Measurements from ENCODE around the gene CDH23. TPM values are rescaled to one million over a fixed set of nuclear protein-coding genes. Genes with fewer than 3 reads are reported as not detected.

CDH23 gene
- total and polyA plus RNA-seq, 10 of the 15 experiments (the other 5 are each of a cell fraction or from before 2014, with no cell fraction given): 0.09 to 0.40 (median 0.15) TPM; not detected in 1

- ATAC-seq: no peak
Measured at GRCh38 chr10:71575451-71575850, 178.7 kb downstream of the CDH23 start.

More at GRCh38 chr10:71575451-71575850, 178.7 kb downstream of the CDH23 start:
- no peaks in the 10 kb centered on the region for H3K9me3 ChIP-seq (replicated peaks; ENCODE audit: control insufficient read depth, insufficient read depth, low read length)
- RAD21 ChIA-PET (ENCODE audit: unreplicated experiment): no interaction called here
- BruUV-seq (replicated peaks): no TSS peak
- no peaks in the 10 kb centered on the region for H3K79me2 ChIP-seq (ENCODE audit: control insufficient read depth, insufficient read depth, low read length)
- no peak overlapping the region for H3K4me3 ChIP-seq
- H3K4me2 ChIP-seq (ENCODE audit: control insufficient read depth, insufficient read depth): no peak overlapping the region
- intact Hi-C loops (cut with micrococcal nuclease; ENCODE audit: unreplicated experiment) (no loop called here), in situ Hi-C loops (cut with MboI) (no loop called here)
- SMC1A ChIA-PET (ENCODE audit: uncharacterized antibody, unreplicated experiment): interaction anchor here (1.2 kb wide), 1 partner anchor 89 kb away, joined by 5 read pairs; no protein-coding TSS in a partner anchor
- H3K4me1 ChIP-seq (ENCODE audit: control insufficient read depth, insufficient read depth, low read length): no peaks in the 10 kb centered on the region
- TF ChIP-seq LARP7 (IDR thresholded peaks at IDR 0.05) (no peak), NFYA (IDR thresholded peaks at IDR 0.05; ENCODE audit: borderline replicate concordance, low read depth, low read length) (no peak), SMC3 (IDR thresholded peaks at IDR 0.05; ENCODE audit: borderline replicate concordance, low read length) (no peak), BRCA1 (IDR thresholded peaks at IDR 0.05; ENCODE audit: low read depth, low read length) (no peak), CHD4 (IDR thresholded peaks at IDR 0.05) (no peak), PRDM15 (CRISPR knock-in tag; IDR thresholded peaks at IDR 0.05) (no peak), CEBPZ (IDR thresholded peaks at IDR 0.05; ENCODE audit: low read depth, low read length) (no peak), TCF3 (IDR thresholded peaks at IDR 0.05; ENCODE audit: borderline replicate concordance, insufficient read depth, low read depth, low read length) (no peak)
- no peak for DNase-seq (ENCODE audit: low read depth, low spot score)
- WGBS (ENCODE audit: insufficient coverage, insufficient replicate concordance, low lambda C conversion rate, missing lambda C conversion rate): 43% methylated on average over 14 of the region's 14 CpGs
- H3K27ac ChIP-seq (ENCODE audit: control insufficient read depth, insufficient read depth): no peak overlapping the region
- H4K20me1 ChIP-seq (ENCODE audit: control insufficient read depth, insufficient read depth): no peaks in the 10 kb centered on the region
- H2AFZ ChIP-seq (ENCODE audit: control insufficient read depth, low read depth, low read length): no peak overlapping the region
- FAIRE-seq: no peak
- CTCF ChIA-PET: interaction anchor here (1.6 kb wide), 1 partner anchor 291 kb away, joined by 3 read pairs; no protein-coding TSS in a partner anchor
- POLR2A ChIA-PET: no interaction called here
- no peak overlapping the region for H3K9ac ChIP-seq (ENCODE audit: control insufficient read depth, insufficient read depth, low read length)
- H3K27me3 ChIP-seq (replicated peaks in 1 of 2; ENCODE audit: control insufficient read depth in 2 of 2, insufficient read depth in 2 of 2, low read length in 1 of 2): peaks cover 0 to 3% of the 10 kb centered on the region in 2 experiments; a peak in 2 of 4 replicates
- H3K36me3 ChIP-seq (ENCODE audit: control insufficient read depth in 2 of 2, insufficient read depth in 2 of 2, low read length in 1 of 2): no peaks in the 10 kb centered on the region

Data from GM12878 (cell line).